GM18870 (cell line): Measurements from ENCODE around the gene PRRG2.
"Not testable (repeated sequence)": the region's sequence is repeated elsewhere in the genome, so short reads cannot be mapped to it uniquely, and the experiment has no call there.

Source experiments
- ATAC-seq: cut with Tn5 transposase; IDR thresholded peaks from one replicate; pipeline ENCODE4 v1.9.1; 2021; ENCODE audit warnings: moderate library complexity; ENCODE audit not compliant: unreplicated experiment

Gene PRRG2

GRCh38 chr19:49599378-49600295, 18.5 kb downstream of the PRRG2 start:
- ATAC-seq: no peak

- ATAC-seq: no peak
These were observed 20.4 kb downstream of the PRRG2 start for GRCh38 chr19:49601482-49602038.

GRCh38 chr19:49602806-49603205, 21.7 kb downstream of the PRRG2 start:
- no peak for ATAC-seq

- ATAC-seq: no peak
These were observed 24.5 kb downstream of the PRRG2 start for GRCh38 chr19:49605605-49606004.

- no peak for ATAC-seq
These were observed 28.5 kb downstream of the PRRG2 start for GRCh38 chr19:49609499-49610092.

- ATAC-seq: no peak
These were observed 32.3 kb downstream of the PRRG2 start for GRCh38 chr19:49613374-49613773.

- no peak for ATAC-seq
These were observed 33.1 kb downstream of the PRRG2 start for GRCh38 chr19:49614096-49614833.

- no peak for ATAC-seq
These were observed 34.7 kb downstream of the PRRG2 start for GRCh38 chr19:49615861-49616260.

- ATAC-seq: no peak
These were observed 35.4 kb downstream of the PRRG2 start for GRCh38 chr19:49616532-49616931.

GRCh38 chr19:49616945-49617344, 35.8 kb downstream of the PRRG2 start:
- no peak for ATAC-seq

GRCh38 chr19:49617860-49618259, 36.7 kb downstream of the PRRG2 start:
- not testable (repeated sequence) for ATAC-seq

GRCh38 chr19:49624967-49625910, 44.1 kb downstream of the PRRG2 start:
- ATAC-seq: no peak

- no peak for ATAC-seq
These were observed 45.1 kb downstream of the PRRG2 start for GRCh38 chr19:49626226-49626625.

GRCh38 chr19:49629659-49630058, 48.5 kb downstream of the PRRG2 start:
- ATAC-seq: no peak

GRCh38 chr19:49631014-49631588, 50.0 kb downstream of the PRRG2 start:
- no peak for ATAC-seq

- ATAC-seq: no peak
These were observed 50.6 kb downstream of the PRRG2 start for GRCh38 chr19:49631610-49632192.

GRCh38 chr19:49632576-49632975, 51.5 kb downstream of the PRRG2 start:
- no peak for ATAC-seq

GRCh38 chr19:49633273-49633672, 52.2 kb downstream of the PRRG2 start:
- ATAC-seq: not testable (repeated sequence)

GRCh38 chr19:49635530-49636232, 54.6 kb downstream of the PRRG2 start:
- no peak for ATAC-seq
